ENCODE results near the gene JOSD2.

- TF ChIP-seq, protein P1, sequence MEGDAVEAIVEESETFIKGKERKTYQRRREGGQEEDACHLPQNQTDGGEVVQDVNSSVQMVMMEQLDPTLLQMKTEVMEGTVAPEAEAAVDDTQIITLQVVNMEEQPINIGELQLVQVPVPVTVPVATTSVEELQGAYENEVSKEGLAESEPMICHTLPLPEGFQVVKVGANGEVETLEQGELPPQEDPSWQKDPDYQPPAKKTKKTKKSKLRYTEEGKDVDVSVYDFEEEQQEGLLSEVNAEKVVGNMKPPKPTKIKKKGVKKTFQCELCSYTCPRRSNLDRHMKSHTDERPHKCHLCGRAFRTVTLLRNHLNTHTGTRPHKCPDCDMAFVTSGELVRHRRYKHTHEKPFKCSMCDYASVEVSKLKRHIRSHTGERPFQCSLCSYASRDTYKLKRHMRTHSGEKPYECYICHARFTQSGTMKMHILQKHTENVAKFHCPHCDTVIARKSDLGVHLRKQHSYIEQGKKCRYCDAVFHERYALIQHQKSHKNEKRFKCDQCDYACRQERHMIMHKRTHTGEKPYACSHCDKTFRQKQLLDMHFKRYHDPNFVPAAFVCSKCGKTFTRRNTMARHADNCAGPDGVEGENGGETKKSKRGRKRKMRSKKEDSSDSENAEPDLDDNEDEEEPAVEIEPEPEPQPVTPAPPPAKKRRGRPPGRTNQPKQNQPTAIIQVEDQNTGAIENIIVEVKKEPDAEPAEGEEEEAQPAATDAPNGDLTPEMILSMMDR (IDR thresholded peaks at IDR 0.05) = no peak
- no peak for TF ChIP-seq POLR2A (IDR thresholded peaks at IDR 0.05)
These were observed 35.9 kb downstream of the JOSD2 start for GRCh38 chr19:50475101-50475568.

All from lower leg skin (tissue), 3 donors.